Anterior cingulate cortex (tissue), 58 donors: ENCODE measurements around the gene NUB1.

Experiments
- DNase-seq, 58 donors: peaks; one replicate each; lab custom pipeline; 2025; lab: John Stamatoyannopoulos, UW

The NUB1 gene

GRCh38 chr7:151399305-151399601, 57.6 kb downstream of the NUB1 start:
- no peak for DNase-seq

- DNase-seq = no peak
Measured at GRCh38 chr7:151399906-151400305, 58.3 kb downstream of the NUB1 start.

GRCh38 chr7:151400626-151401315, 59.2 kb downstream of the NUB1 start:
- DNase-seq = no peak

GRCh38 chr7:151402029-151402835, 60.6 kb downstream of the NUB1 start:
- DNase-seq = no peak

- no peak for DNase-seq
Measured at GRCh38 chr7:151403764-151404163, 62.2 kb downstream of the NUB1 start.

- no peak for DNase-seq
Measured at GRCh38 chr7:151404216-151405011, 62.8 kb downstream of the NUB1 start.

GRCh38 chr7:151405056-151405455, 63.4 kb downstream of the NUB1 start:
- no peak for DNase-seq

- no peak for DNase-seq
Measured at GRCh38 chr7:151405588-151405987, 64.0 kb downstream of the NUB1 start.

GRCh38 chr7:151406051-151406875, 64.7 kb downstream of the NUB1 start:
- no peak for DNase-seq

GRCh38 chr7:151406886-151407583, 65.4 kb downstream of the NUB1 start:
- no peak for DNase-seq

GRCh38 chr7:151408498-151408838, 66.9 kb downstream of the NUB1 start:
- DNase-seq = no peak

- DNase-seq = no peak
Measured at GRCh38 chr7:151408839-151409666, 67.4 kb downstream of the NUB1 start.

- no peak for DNase-seq
Measured at GRCh38 chr7:151409667-151410404, 68.2 kb downstream of the NUB1 start, which contains the start of gene WDR86. Gene WDR86, minus strand, starts transcription at chr7:151410038. Its CDS starts 449 bp downstream, at chr7:151409589.

GRCh38 chr7:151410405-151411390, 69.1 kb downstream of the NUB1 start:
- DNase-seq = no peak

GRCh38 chr7:151411551-151411950, 69.9 kb downstream of the NUB1 start:
- DNase-seq = no peak

GRCh38 chr7:151412318-151412717, 70.7 kb downstream of the NUB1 start:
- no peak for DNase-seq

GRCh38 chr7:151413241-151413640, 71.6 kb downstream of the NUB1 start:
- DNase-seq = no peak
